ENCODE results near the gene CLIC1.

Gene CLIC1

GRCh38 chr6:31723980-31724691, 12.2 kb downstream of the CLIC1 start:
- no peak overlapping the region for H3K27ac ChIP-seq
- TF ChIP-seq ZFX (IDR thresholded peaks at IDR 0.05; ENCODE audit: borderline replicate concordance) (no peak), CTCF (IDR thresholded peaks at IDR 0.05) (no peak)

- H3K27ac ChIP-seq = no peak within 1 kb of the TSS
These were observed 12.9 kb downstream of the CLIC1 start, which contains the start of gene MPIG6B for GRCh38 chr6:31723245-31723979. Gene MPIG6B, plus strand, starts transcription at chr6:31723373. Its CDS starts 11 bp downstream, at chr6:31723384.

GRCh38 chr6:31722173-31722572, 14.2 kb downstream of the CLIC1 start:
- no peak overlapping the region for H3K27ac ChIP-seq
- no peak for TF ChIP-seq ZFX (IDR thresholded peaks at IDR 0.05; ENCODE audit: borderline replicate concordance)
- no peak for TF ChIP-seq CTCF (IDR thresholded peaks at IDR 0.05)

More at GRCh38 chr6:31723245-31723979, 12.9 kb downstream of the CLIC1 start, which contains the start of gene MPIG6B:
- TF ChIP-seq CTCF (IDR thresholded peaks at IDR 0.05) (no peak), ZFX (IDR thresholded peaks at IDR 0.05; ENCODE audit: borderline replicate concordance) (no peak)

- no peak for TF ChIP-seq CTCF (IDR thresholded peaks at IDR 0.05)
- TF ChIP-seq ZFX (IDR thresholded peaks at IDR 0.05; ENCODE audit: borderline replicate concordance) = no peak
- H3K27ac ChIP-seq = 0 out of 2 replicates have a peak within 1 kb of the TSS, but pooled peaks have one; percentile 12
These were observed 14.8 kb downstream of the CLIC1 start, which contains the start of gene LY6G6C for GRCh38 chr6:31721351-31722020. Gene LY6G6C, minus strand, starts transcription at chr6:31721746. Its CDS starts 67 bp downstream, at chr6:31721679.

GRCh38 chr6:31720196-31720770, 16.0 kb downstream of the CLIC1 start:
- no peak for TF ChIP-seq ZFX (IDR thresholded peaks at IDR 0.05; ENCODE audit: borderline replicate concordance)
- TF ChIP-seq CTCF (IDR thresholded peaks at IDR 0.05) = no peak
- 0 out of 2 replicates have a peak overlapping the region, but pooled peaks have one; percentile 12 for H3K27ac ChIP-seq

GRCh38 chr6:31719001-31719400, 17.3 kb downstream of the CLIC1 start:
- TF ChIP-seq CTCF (IDR thresholded peaks at IDR 0.05) = no peak
- no peak for TF ChIP-seq ZFX (IDR thresholded peaks at IDR 0.05; ENCODE audit: borderline replicate concordance)
- peak overlapping the region; percentile 90 for H3K27ac ChIP-seq

All from 22Rv1 (cell line).